Measurements from ENCODE around the gene MLEC. TPM values are rescaled to one million over a fixed set of nuclear protein-coding genes. Genes with fewer than 3 reads are reported as not detected.

Gene MLEC
- total and polyA plus RNA-seq, 11 donors = 39.2 to 150 (median 117) TPM

- WGBS, 4 donors = 76 to 87% (median 79%) methylated on average over 11 of the region's 11 CpGs
- no peak for TF ChIP-seq CTCF (IDR thresholded peaks at IDR 0.05)
- no peak for TF ChIP-seq POLR2A (IDR thresholded peaks at IDR 0.05)
- Histone ChIP-seq H3K27me3 (no peaks in the 10 kb centered on the region), H3K36me3 (peaks cover 0 to 49% (median 37%) of the 10 kb centered on the region in 9 donors), H3K4me3 (no peak overlapping the region), H3K27ac (peak overlapping the region in 9 of 12 donors; percentile 2 to 95 (median 33)), H3K4me1 (peaks cover 6 to 87% (median 63%) of the 10 kb centered on the region in 12 donors), H3K9me3 (no peaks in the 10 kb centered on the region)
- ATAC-seq (no peak), DNase-seq (no peak)
- intact Hi-C loops (cut with DNase I) = no loop called here
Observed at GRCh38 chr12:120692524-120693033, 5.6 kb downstream of the MLEC start.

- H3K4me1 ChIP-seq = peaks cover 7 to 87% (median 63%) of the 10 kb centered on the region in 12 donors
- 84 to 91% (median 88%) methylated on average over 4 of the region's 4 CpGs for WGBS, 4 donors
- ATAC-seq (no peak), DNase-seq (no peak)
- TF ChIP-seq CTCF (IDR thresholded peaks at IDR 0.05) (no peak), POLR2A (IDR thresholded peaks at IDR 0.05) (no peak)
- peak overlapping the region in 7 of 12 donors; percentile 2 to 95 (median 14) for H3K27ac ChIP-seq
- H3K36me3 ChIP-seq = peaks cover 0 to 61% (median 41%) of the 10 kb centered on the region in 9 donors
- intact Hi-C loops (cut with DNase I) = no loop called here
- H3K4me3 ChIP-seq = no peak overlapping the region
- H3K9me3 ChIP-seq = no peaks in the 10 kb centered on the region
- H3K27me3 ChIP-seq = no peaks in the 10 kb centered on the region
Observed at GRCh38 chr12:120693848-120694247, 6.9 kb downstream of the MLEC start.

- ATAC-seq (no peak), DNase-seq (no peak)
- Histone ChIP-seq H3K27ac (peak overlapping the region in 8 of 12 donors; percentile 63 to 91 (median 86)), H3K4me3 (no peak overlapping the region), H3K9me3 (no peaks in the 10 kb centered on the region), H3K27me3 (no peaks in the 10 kb centered on the region), H3K4me1 (peaks cover 10 to 87% (median 62%) of the 10 kb centered on the region in 12 donors), H3K36me3 (peaks cover 0 to 89% (median 64%) of the 10 kb centered on the region in 9 donors)
- TF ChIP-seq POLR2A (IDR thresholded peaks at IDR 0.05) = no peak
- intact Hi-C loops (cut with DNase I) = no loop called here
- 63 to 74% (median 69%) methylated on average over 6 of the region's 6 CpGs for WGBS, 4 donors
Observed at GRCh38 chr12:120696626-120697025, 9.7 kb downstream of the MLEC start.

- intact Hi-C loops (cut with DNase I) = no loop called here
- Histone ChIP-seq H3K4me1 (peaks cover 10 to 85% (median 58%) of the 10 kb centered on the region in 12 donors), H3K27ac (peak overlapping the region; percentile 33 to 91 (median 84)), H3K9me3 (no peaks in the 10 kb centered on the region), H3K36me3 (peaks cover 0 to 93% (median 66%) of the 10 kb centered on the region in 9 donors), H3K27me3 (no peaks in the 10 kb centered on the region), H3K4me3 (no peak overlapping the region)
- TF ChIP-seq CTCF (IDR thresholded peaks at IDR 0.05) = no peak
- TF ChIP-seq POLR2A (IDR thresholded peaks at IDR 0.05) = no peak
- DNase-seq = no peak
- 85 to 94% (median 89%) methylated on average over 1 of the region's 1 CpG for WGBS, 4 donors
- ATAC-seq = no peak
Observed at GRCh38 chr12:120697344-120697743, 10.4 kb downstream of the MLEC start.

- DNase-seq (peak in 4 of 5 donors; percentile 36 to 58 (median 52)), ATAC-seq (peak; percentile 53 to 91 (median 56))
- intact Hi-C loops (cut with DNase I) = no loop called here
- no peak for TF ChIP-seq CTCF (IDR thresholded peaks at IDR 0.05)
- TF ChIP-seq POLR2A (IDR thresholded peaks at IDR 0.05) = no peak
- H3K27me3 ChIP-seq = no peaks in the 10 kb centered on the region
- no peak overlapping the region for H3K4me3 ChIP-seq
- peak overlapping the region; percentile 63 to 91 (median 84) for H3K27ac ChIP-seq
- H3K9me3 ChIP-seq = no peaks in the 10 kb centered on the region
- peaks cover 10 to 86% (median 54%) of the 10 kb centered on the region in 12 donors for H3K4me1 ChIP-seq
- peaks cover 0 to 92% (median 70%) of the 10 kb centered on the region in 9 donors for H3K36me3 ChIP-seq
- 53 to 71% (median 64%) methylated on average over 3 of the region's 3 CpGs for WGBS, 4 donors
Observed at GRCh38 chr12:120698665-120699064, 11.7 kb downstream of the MLEC start.
